H9 (cell line): ENCODE results near the gene DACT2. TPM values are rescaled to one million over a fixed set of nuclear protein-coding genes. Genes with fewer than 3 reads are reported as not detected.

Source experiments
- DNase-seq: peaks from one replicate; pipeline ENCODE4 v3.0.0-alpha.2; 2017
- H2AFZ ChIP-seq: one replicate; pipeline ENCODE4 v1.6.1; 2013; ENCODE audit warnings: mild to moderate bottlenecking, low read length, control low read depth, moderate library complexity
- H2AK5ac ChIP-seq: 2 replicates; pipeline ENCODE4 v1.6.1; 2013; ENCODE audit warnings: low read length, control low read depth, mixed read lengths; ENCODE audit not compliant: insufficient read length
- H2BK120ac ChIP-seq: one replicate; pipeline ENCODE4 v1.6.1; 2013; ENCODE audit warnings: low read depth, mild to moderate bottlenecking, low read length, control low read depth, inconsistent platforms; ENCODE audit not compliant: poor library complexity, severe bottlenecking
- H2BK12ac ChIP-seq: 2 replicates; pipeline ENCODE4 v1.6.1; 2013; ENCODE audit warnings: low read length, control low read depth, mixed read lengths, low read depth; ENCODE audit not compliant: insufficient read length
- H2BK15ac ChIP-seq: 2 replicates; pipeline ENCODE4 v1.6.1; 2013; ENCODE audit warnings: low read depth, low read length, control low read depth
- H2BK20ac ChIP-seq: one replicate; pipeline ENCODE4 v1.6.1; 2013; ENCODE audit warnings: low read depth, mild to moderate bottlenecking, low read length, control low read depth, inconsistent platforms; ENCODE audit not compliant: poor library complexity, severe bottlenecking
- H2BK5ac ChIP-seq: 2 replicates; pipeline ENCODE4 v1.6.1; 2013; ENCODE audit warnings: low read length, control low read depth, mixed read lengths; ENCODE audit not compliant: insufficient read length
- H3K14ac ChIP-seq: 2 replicates; pipeline ENCODE4 v1.6.1; 2013; ENCODE audit warnings: low read length, control low read depth; ENCODE audit not compliant: insufficient read depth
- H3K18ac ChIP-seq: 2 replicates; pipeline ENCODE4 v1.6.1; 2013; ENCODE audit warnings: low read depth, mild to moderate bottlenecking, mixed read lengths, low read length, control low read depth; ENCODE audit not compliant: insufficient read length
- H3K23ac ChIP-seq: 2 replicates; pipeline ENCODE4 v1.6.1; 2013; ENCODE audit warnings: low read length, control low read depth, mixed read lengths, low read depth; ENCODE audit not compliant: insufficient read length
- H3K23me2 ChIP-seq: 2 replicates; pipeline ENCODE4 v1.6.1; 2013; ENCODE audit warnings: low read depth, mild to moderate bottlenecking, mixed read lengths, low read length, control low read depth; ENCODE audit not compliant: insufficient read length, poor library complexity, severe bottlenecking
- H3K27ac ChIP-seq: 2 replicates; pipeline ENCODE4 v1.5.1; 2013; ENCODE audit warnings: low read length, control low read depth, mixed read lengths, low read depth; ENCODE audit not compliant: insufficient read length
- H3K27me3 ChIP-seq: 2 replicates; pipeline ENCODE4 v1.6.1; 2013; ENCODE audit warnings: low read length, control low read depth, inconsistent platforms; ENCODE audit not compliant: insufficient read depth
- H3K4ac ChIP-seq: 2 replicates; pipeline ENCODE4 v1.6.1; 2013; ENCODE audit warnings: low read depth, mild to moderate bottlenecking, control low read depth, inconsistent platforms, low read length, moderate library complexity
- H3K4me1 ChIP-seq: 2 replicates; pipeline ENCODE4 v1.6.1; 2013; ENCODE audit warnings: low read length, control low read depth, inconsistent platforms; ENCODE audit not compliant: insufficient read depth
- H3K4me2 ChIP-seq: 2 replicates; pipeline ENCODE4 v1.6.1; 2013; ENCODE audit warnings: low read length, control low read depth, mixed read lengths; ENCODE audit not compliant: insufficient read length, insufficient read depth
- H3K56ac ChIP-seq: 2 replicates; pipeline ENCODE4 v1.6.1; 2013; ENCODE audit warnings: low read depth, mild to moderate bottlenecking, mixed read lengths, low read length, control low read depth; ENCODE audit not compliant: insufficient read length
- H3K79me1 ChIP-seq: 2 replicates; pipeline ENCODE4 v1.6.1; 2013; ENCODE audit warnings: low read depth, mild to moderate bottlenecking, moderate library complexity, low read length, control low read depth, inconsistent platforms; ENCODE audit not compliant: insufficient read depth, poor library complexity, severe bottlenecking
- H3K79me2 ChIP-seq: 2 replicates; pipeline ENCODE4 v1.6.1; 2013; ENCODE audit warnings: low read length, control low read depth, inconsistent platforms; ENCODE audit not compliant: insufficient read depth
- H3K9ac ChIP-seq: 2 replicates; pipeline ENCODE4 v1.6.1; 2013; ENCODE audit warnings: low read length, control low read depth, mixed read lengths; ENCODE audit not compliant: insufficient read length; ENCODE audit errors: extremely low read depth
- H3K9me3 ChIP-seq: one replicate; pipeline ENCODE4 v1.6.1; 2013; ENCODE audit warnings: low read depth, low read length, inconsistent platforms; ENCODE audit not compliant: control insufficient read depth
- H3T11ph ChIP-seq: one replicate; pipeline ENCODE4 v1.6.1; 2013; ENCODE audit warnings: mild to moderate bottlenecking, low read length, control low read depth, inconsistent platforms
- H4K20me1 ChIP-seq: one replicate; pipeline ENCODE4 v1.6.1; 2013; ENCODE audit not compliant: control insufficient read depth, insufficient read length, insufficient read depth
- H4K5ac ChIP-seq: 2 replicates; pipeline ENCODE4 v1.6.1; 2013; ENCODE audit warnings: low read depth, mild to moderate bottlenecking, mixed read lengths, low read length, control low read depth; ENCODE audit not compliant: insufficient read length
- H4K8ac ChIP-seq: replicated peaks from 2 replicates; pipeline ENCODE4 v1.6.1; 2013; ENCODE audit warnings: low read length, control low read depth, mixed read lengths, low read depth; ENCODE audit not compliant: insufficient read length
- H4K91ac ChIP-seq: 2 replicates; pipeline ENCODE4 v1.6.1; 2013; ENCODE audit warnings: low read depth, mild to moderate bottlenecking, moderate library complexity, mixed read lengths, low read length, control low read depth; ENCODE audit not compliant: insufficient read length
- H3K27ac Mint-ChIP-seq, 3 experiments: 2 replicates in 2 of 3; 3 replicates in 1 of 3; pipeline ENCODE4 v1.8.0; 2020 to 2021; ENCODE audit warnings: mixed read lengths in 3 of 3, mild to moderate bottlenecking in 1 of 3, moderate library complexity in 1 of 3
- H3K27me3 Mint-ChIP-seq: 2 replicates; pipeline ENCODE4 v1.8.0; 2021; ENCODE audit warnings: low read depth, mild to moderate bottlenecking, moderate library complexity, mixed read lengths
- H3K36me3 Mint-ChIP-seq, 3 experiments: 2 replicates in 2 of 3; 3 replicates in 1 of 3; pipeline ENCODE4 v1.8.0; 2020 to 2021; ENCODE audit warnings: low read depth in 3 of 3, mixed read lengths in 3 of 3; ENCODE audit not compliant: insufficient read depth in 1 of 3
- H3K4me1 Mint-ChIP-seq, 2 experiments: 2 replicates each; pipeline ENCODE4 v1.8.0; 2020; ENCODE audit warnings: mixed read lengths in 2 of 2
- H3K4me3 Mint-ChIP-seq, 2 experiments: 2 replicates in 1 of 2; 3 replicates in 1 of 2; pipeline ENCODE4 v1.8.0; 2020 to 2021; ENCODE audit warnings: mild to moderate bottlenecking in 2 of 2, mixed read lengths in 2 of 2, moderate library complexity in 1 of 2
- H3K9me3 Mint-ChIP-seq, 2 experiments: 2 replicates in 1 of 2; 3 replicates in 1 of 2; pipeline ENCODE4 v1.8.0; 2020; ENCODE audit warnings: mild to moderate bottlenecking in 2 of 2, mixed read lengths in 2 of 2, moderate library complexity in 1 of 2
- CTCF ChIP-seq: fragments of 200-600 bp; sonication (generic); conservative IDR thresholded peaks from 3 replicates; pipeline ENCODE4 v1.8.0; 2021; ENCODE audit warnings: antibody characterized with exemption, mild to moderate bottlenecking
- total RNA-seq: library from RNA; stranded (reverse); gene quantifications from 2 replicates; pipeline ENCODE4 v1.2.1, GENCODE V29; 2021

DACT2 gene
- total RNA-seq, 1 experiment from 2014 or later: 1.8 TPM

GRCh38 chr6:168256940-168257339, 62.6 kb downstream of the DACT2 start:
- Histone ChIP-seq H3K14ac (no peak overlapping the region), H4K20me1 (no peaks in the 10 kb centered on the region), H4K91ac (no peak overlapping the region), H3K23me2 (no peaks in the 10 kb centered on the region), H2AFZ (no peak overlapping the region), H2BK12ac (no peak overlapping the region), H2BK5ac (no peak overlapping the region), H2BK120ac (no peak overlapping the region), H3K79me1 (no peaks in the 10 kb centered on the region), H3K56ac (no peak overlapping the region), H2BK20ac (no peak overlapping the region), H3K23ac (no peak overlapping the region), H3K4me2 (no peak overlapping the region), H3K27me3 (no peaks in the 10 kb centered on the region), H3K4ac (no peak overlapping the region), H3K18ac (no peak overlapping the region), H4K5ac (no peak overlapping the region), H3K79me2 (no peaks in the 10 kb centered on the region), H4K8ac (no peak overlapping the region), H3K9me3 (no peaks in the 10 kb centered on the region), H3K27ac (no peak overlapping the region), H3K4me1 (no peaks in the 10 kb centered on the region), H2BK15ac (no peak overlapping the region), H2AK5ac (no peak overlapping the region), H3K9ac (no peak overlapping the region), H3T11ph (no peak overlapping the region)
- no peak for DNase-seq
- H3K27me3 Mint-ChIP-seq: peaks cover 30% of the 10 kb centered on the region
- 0 out of 4 replicates have a peak, but pooled peaks cover 0 to 2% of the 10 kb centered on the region in 2 experiments for H3K4me1 Mint-ChIP-seq
- H3K27ac Mint-ChIP-seq: no peak overlapping the region
- peaks cover 13 to 14% of the 10 kb centered on the region in 2 experiments for H3K9me3 Mint-ChIP-seq
- peaks cover 0 to 18% (median 0%) of the 10 kb centered on the region in 3 experiments; a peak in 3 of 7 replicates for H3K36me3 Mint-ChIP-seq
- no peak for TF ChIP-seq CTCF
- no peak overlapping the region for H3K4me3 Mint-ChIP-seq

Other genes with a start within 250 kb of the DACT2 start
- gene FRMD1, start 240.6 kb downstream of the DACT2 start, total RNA-seq: not detected in 2 replicates
- 1.8 and 2.1 TPM in 2 replicates for gene SMOC2, start 121.4 kb upstream of the DACT2 start, total RNA-seq